OCI-M1 (cell line): ENCODE data around the gene RPS29.
A peak's percentile ranks its signal among the peaks of the same experiment; 100 is the strongest.

ENCODE experiments used
- DNase-seq: peaks from one replicate; lab custom pipeline; 2025; lab: John Stamatoyannopoulos, UW

Gene RPS29

GRCh38 chr14:49598189-49598484, 12.0 kb upstream of the RPS29 start:
- DNase-seq = peak; percentile 61

DNA sequence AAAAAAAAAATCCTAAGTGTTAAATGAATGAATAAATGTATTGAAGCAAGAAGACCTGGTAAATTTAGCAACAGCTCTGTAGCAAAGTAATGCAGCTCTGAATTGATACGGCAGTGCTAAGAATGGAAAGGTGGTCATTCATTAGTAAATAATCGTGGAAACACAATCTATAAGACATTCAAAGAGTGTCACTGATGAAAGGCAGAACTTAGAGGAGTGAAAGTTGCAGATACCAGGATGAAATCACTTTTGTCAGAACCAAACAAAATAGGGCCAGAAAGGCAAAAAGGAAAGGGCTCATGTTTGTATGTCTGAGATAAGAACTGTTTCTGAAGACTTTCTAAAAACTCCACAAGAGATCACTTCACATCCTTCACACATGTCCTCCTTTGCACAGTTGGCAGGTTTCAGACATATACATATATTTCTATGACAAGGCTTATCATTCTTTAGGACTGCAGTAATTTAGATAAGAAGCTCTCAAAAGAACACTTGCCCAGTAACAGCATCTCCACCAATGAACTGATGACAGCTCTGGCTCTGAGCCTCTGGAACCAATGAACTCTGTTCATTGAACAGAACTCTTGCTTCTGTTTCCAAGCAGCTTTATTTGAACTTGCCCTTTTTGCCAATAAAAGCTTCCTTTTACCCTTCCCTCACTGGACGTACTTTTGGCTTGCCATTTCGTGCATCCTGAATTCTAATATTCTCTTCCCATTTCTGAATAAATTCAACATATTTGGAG, 8.3 kb upstream of the RPS29 start:
- peak; percentile 93 for DNase-seq

GRCh38 chr14:49593016-49593415, 6.8 kb upstream of the RPS29 start:
- DNase-seq = no peak

GRCh38 chr14:49589387-49589786, 3.2 kb upstream of the RPS29 start:
- DNase-seq = no peak

DNA sequence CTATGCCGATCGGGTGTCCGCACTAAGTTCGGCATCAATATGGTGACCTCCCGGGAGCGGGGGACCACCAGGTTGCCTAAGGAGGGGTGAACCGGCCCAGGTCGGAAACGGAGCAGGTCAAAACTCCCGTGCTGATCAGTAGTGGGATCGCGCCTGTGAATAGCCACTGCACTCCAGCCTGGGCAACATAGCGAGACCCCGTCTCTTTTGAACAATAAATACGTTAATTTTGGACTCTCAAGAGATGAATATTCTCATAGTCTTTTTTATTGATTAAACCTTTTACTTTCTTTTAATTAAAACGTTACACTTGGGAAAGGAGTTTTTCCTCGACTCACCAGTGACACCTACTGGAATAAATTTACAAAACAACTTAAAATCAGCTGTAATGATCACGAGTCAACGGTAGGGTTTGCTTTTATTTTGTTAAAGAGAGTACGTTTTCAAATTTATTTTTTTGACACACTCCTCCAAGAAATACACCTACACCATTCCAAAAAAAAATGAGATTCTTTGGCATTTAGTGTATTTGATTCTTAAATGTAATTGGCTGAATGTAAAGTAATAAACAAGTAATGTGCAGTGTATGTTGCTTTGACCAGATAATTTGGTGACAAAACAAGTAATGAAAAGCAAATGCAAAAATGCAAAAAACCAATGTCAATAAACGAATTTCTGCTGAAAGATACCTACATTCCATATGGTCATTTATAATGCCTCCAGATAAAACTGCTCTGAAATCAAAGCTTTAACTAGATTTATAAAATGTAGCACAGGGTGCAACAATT, 687 bp upstream of the RPS29 start:
- peak; percentile 87 for DNase-seq

DNA sequence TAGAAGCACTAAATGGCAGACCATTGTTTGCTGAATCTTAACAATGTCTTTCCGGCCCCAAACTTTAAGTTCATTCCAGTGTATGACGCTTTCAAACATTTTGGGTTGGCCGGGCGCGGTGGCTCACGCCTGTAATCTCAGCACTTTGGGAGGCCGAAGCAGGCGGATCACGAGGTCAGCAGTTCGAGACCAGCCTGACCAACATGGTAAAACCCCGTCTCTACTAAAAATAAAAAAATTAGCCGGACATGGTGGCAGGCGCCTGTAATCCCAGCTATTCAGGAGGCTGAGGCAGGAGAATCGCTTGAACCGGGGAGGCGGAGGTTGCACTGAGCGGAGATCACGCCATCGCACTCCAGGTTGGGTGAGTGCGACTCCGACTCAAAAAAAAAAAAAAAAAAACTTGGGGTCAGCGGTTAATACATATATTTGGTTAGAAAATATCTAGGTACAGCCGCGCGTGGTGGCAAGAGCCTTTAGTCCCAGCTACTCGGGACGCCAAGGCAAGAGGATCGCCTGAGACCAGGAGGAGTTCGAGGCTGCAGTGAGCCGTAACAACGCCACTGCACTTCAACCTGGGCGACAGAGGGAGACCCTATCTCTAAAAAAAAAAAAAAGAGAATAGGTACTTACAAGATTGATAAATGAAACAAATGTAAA, 1.1 kb downstream of the RPS29 start:
- peak; percentile 34 for DNase-seq

- no peak for DNase-seq
Observed at GRCh38 chr14:49584058-49584457, 2.1 kb downstream of the RPS29 start.

DNA sequence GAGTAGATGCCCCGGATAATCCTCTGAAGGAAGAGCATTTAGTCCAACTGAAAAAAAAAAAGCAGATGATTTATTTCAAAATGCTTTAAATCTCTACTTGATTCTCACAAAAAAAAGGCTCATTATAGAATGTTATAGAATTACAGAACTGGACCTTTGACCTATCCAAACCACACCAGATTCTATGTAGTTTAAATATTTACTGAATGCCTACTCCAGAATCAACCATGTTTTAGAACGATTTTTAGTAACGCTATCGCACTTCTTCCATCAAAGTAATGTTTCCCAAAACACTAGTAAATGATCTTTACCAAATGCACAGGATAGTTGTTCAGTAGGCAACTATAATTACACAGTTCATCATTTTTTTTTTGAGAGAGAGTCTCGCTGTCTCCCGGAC, 2.6 kb downstream of the RPS29 start:
- no peak for DNase-seq

DNA sequence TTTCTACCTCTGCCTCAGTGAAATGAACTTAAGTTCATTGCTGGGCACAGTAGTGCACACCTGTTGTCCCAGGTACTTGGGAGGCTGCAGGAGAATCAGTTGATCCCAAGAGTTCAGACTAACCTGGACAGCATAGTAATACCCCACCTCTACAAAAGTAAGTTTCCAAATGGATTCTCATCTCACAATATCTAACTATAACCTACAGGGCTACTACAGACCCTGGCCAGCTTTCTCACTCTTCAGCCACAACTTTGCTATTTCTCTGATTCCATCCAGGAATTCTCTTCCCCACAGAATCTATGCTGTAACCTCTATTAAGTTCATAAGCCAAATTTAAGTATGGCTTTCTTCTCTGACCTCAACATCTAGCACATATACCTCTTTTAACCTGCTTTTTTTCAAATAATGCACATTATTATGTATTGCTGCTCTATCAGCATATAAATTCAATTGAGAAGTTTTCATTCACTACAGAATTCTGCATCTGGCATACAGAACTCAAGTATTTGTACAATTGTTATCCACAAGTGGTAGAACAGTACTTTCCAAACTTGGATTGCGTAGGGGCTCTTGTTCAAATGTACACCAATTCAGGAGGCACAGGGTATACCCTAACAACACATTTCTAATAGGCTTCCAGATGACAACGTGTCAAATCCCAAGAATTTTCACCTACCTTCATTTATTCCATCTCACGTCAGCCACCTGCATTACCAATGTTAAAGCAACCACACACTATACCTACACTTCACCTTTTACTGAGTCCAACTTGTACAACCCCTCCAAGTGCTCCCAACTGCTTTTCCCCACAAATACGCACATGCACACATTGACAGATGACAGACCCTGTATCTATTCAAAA, 3.8 kb downstream of the RPS29 start:
- no peak for DNase-seq

DNA sequence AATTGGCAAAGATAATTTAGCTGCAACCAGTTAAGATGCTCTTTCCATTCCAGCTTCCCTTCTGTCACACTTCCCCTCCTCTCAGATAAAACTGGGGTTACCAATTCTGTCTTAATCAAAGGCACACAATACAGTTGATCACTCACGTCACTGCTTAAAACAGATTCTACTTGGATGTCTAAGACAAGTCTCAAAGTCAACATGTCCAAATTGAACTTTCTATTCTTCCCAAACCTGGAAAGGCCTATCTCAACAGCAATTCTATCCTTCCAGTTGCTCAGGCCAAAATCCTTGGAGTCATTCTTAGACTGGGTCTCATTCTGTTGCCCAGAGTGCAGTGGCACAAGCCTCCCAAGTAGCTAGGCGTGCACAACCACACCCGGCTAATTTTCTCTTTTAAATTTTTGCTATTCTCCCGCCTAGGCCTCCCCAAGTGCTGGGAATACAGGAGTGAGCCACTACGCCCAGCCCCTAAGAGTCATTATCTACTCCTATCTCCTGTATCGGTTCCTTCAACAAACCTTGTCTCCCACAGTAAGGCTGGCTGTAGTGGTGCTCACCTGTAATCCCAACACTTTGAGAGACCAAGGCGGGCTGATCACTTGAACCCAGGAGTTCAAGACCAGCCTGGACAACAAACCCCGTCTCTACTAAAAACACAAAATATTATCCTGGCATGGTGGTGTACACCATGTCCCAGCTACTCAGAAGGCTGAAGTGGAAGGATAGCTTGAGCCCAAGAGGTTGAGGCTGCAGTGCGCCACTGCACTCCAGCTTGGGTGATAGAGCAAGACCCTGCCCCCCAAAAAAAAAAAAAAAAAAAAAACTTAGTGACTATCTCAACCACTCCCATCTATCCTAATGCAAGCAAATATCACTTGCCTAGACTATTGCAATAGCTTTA, 4.7 kb downstream of the RPS29 start:
- no peak for DNase-seq

GRCh38 chr14:49579841-49580240, 6.3 kb downstream of the RPS29 start:
- DNase-seq = no peak

- DNase-seq = no peak
Observed at GRCh38 chr14:49578141-49578540, 8.0 kb downstream of the RPS29 start.

- no peak for DNase-seq
Observed at GRCh38 chr14:49574038-49574437, 12.1 kb downstream of the RPS29 start.

GRCh38 chr14:49569281-49569680, 16.9 kb downstream of the RPS29 start:
- no peak for DNase-seq

DNA sequence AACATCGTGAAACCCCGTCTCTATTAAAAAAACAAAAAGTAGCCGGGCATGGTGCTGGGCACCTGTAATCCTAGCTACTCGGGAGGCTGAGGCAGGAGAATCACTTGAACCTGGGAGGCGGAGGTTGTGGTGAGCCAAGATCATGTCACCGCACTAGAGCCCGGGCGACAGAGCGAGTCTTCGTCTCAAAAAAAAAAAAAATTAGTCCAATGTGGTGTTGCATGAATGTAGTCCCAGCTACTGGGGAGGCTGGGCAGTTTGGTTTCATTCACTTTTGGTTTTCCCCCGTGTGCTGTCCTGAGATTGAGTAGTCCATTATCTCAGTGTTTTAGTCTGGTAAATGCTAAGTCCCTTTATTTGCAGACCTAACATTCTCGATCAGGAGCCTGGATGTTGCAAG, 19.5 kb downstream of the RPS29 start:
- DNase-seq = no peak

DNA sequence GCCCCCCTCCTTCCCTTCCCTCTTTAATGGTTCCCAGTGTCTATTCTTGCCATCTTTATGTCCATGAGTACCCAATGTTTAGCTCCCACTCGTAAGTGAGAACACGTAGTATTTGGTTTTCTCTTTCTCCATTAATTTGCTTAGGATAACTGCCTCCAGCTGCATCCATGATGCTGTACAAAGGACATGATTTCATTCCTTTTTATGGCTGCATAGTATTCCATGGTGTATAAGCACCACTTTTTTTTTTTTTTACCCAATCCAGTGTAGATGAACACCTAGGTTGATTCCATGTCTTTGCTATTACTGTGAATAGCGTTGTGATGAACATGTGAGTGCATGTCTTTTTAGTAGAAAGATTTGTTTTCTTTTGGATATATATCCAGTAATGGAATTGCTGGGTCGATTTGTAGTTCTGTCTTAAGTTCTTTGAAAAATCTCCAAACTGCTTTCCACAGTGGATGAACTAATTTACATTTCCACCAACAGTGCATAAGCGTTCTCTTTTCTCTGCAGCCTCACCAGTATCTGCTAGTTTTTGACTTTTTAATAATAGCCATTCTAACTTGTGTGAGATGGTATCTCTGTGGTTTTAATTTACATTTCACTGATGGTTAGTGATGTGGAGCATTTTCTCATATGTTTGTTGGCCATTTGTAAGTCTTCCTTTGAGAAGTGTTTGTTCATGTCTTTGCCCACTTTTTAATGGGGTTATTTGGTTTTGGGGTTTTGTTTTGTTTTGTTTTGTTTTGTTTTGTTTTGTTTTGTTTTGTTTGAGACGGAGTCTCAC, 26.0 kb downstream of the RPS29 start:
- DNase-seq = no peak

- no peak for DNase-seq
Observed at GRCh38 chr14:49553892-49554291, 32.3 kb downstream of the RPS29 start.

- no peak for DNase-seq
Observed at GRCh38 chr14:49553106-49553505, 33.1 kb downstream of the RPS29 start.

DNA sequence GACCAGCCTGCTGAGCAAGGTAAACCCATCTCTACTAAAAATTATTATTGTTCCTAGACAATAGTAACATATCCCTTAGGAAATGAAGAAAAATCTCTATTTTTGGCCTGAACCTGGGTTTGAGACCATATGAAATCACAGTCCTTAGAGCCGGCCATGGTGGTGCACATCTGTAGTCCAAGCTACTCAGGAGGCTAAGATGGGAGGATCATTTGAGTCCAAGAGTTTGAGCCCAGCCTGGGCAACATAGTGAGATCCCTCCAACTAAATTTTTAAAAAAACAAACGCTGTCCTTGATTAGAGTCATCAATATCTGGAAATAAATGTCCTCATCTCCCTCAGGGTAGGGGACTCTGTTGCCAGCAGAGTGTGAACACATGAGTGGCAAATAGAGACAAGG, 34.6 kb downstream of the RPS29 start:
- DNase-seq = no peak
